HEK293T (cell line): Measurements from ENCODE around the gene COPS8.

Experiments used
- BHLHE40 ChIP-seq: fragments of 450-650 bp; IDR thresholded peaks from 2 replicates; pipeline ENCODE4 v1.6.1; 2016; ENCODE audit warnings: mild to moderate bottlenecking, moderate library complexity, borderline replicate concordance
- CTBP1 ChIP-seq: fragments of 450-650 bp; IDR thresholded peaks from 2 replicates; pipeline ENCODE4 v1.6.1; 2016; ENCODE audit warnings: borderline replicate concordance
- ELF4 ChIP-seq: fragments of 450-650 bp; IDR thresholded peaks from 2 replicates; pipeline ENCODE4 v1.6.1; 2017; ENCODE audit warnings: antibody characterized with exemption
- FOXA1 ChIP-seq: fragments of 450-650 bp; IDR thresholded peaks from 2 replicates; pipeline ENCODE4 v1.6.1; 2016; ENCODE audit warnings: mild to moderate bottlenecking
- FOXM1 ChIP-seq: fragments of 450-650 bp; IDR thresholded peaks from 2 replicates; pipeline ENCODE4 v1.6.1; 2017; ENCODE audit warnings: mild to moderate bottlenecking, borderline replicate concordance
- L3MBTL2 ChIP-seq: fragments of 450-650 bp; conservative IDR thresholded peaks from 2 replicates; pipeline ENCODE4 v1.6.1; 2016; ENCODE audit warnings: mild to moderate bottlenecking
- LEF1 ChIP-seq: fragments of 450-650 bp; IDR thresholded peaks from 2 replicates; pipeline ENCODE4 v1.6.1; 2017; ENCODE audit warnings: mild to moderate bottlenecking, borderline replicate concordance
- NFRKB ChIP-seq: fragments of 450-650 bp; IDR thresholded peaks from 2 replicates; pipeline ENCODE4 v1.6.1; 2016; ENCODE audit warnings: mild to moderate bottlenecking, moderate library complexity
- PKNOX1 ChIP-seq: fragments of 450-650 bp; IDR thresholded peaks from 2 replicates; pipeline ENCODE4 v1.6.1; 2016
- SP1 ChIP-seq: fragments of 450-650 bp; IDR thresholded peaks from 2 replicates; pipeline ENCODE4 v1.6.1; 2017
- SUZ12 ChIP-seq: fragments of 450-650 bp; IDR thresholded peaks from 2 replicates; pipeline ENCODE4 v1.6.1; 2016; ENCODE audit warnings: mild to moderate bottlenecking
- TARDBP ChIP-seq: fragments of 450-650 bp; IDR thresholded peaks from 2 replicates; pipeline ENCODE4 v1.6.1; 2016
- ZNF384 ChIP-seq: fragments of 450-650 bp; IDR thresholded peaks from 2 replicates; pipeline ENCODE4 v1.6.1; 2016

DNA sequence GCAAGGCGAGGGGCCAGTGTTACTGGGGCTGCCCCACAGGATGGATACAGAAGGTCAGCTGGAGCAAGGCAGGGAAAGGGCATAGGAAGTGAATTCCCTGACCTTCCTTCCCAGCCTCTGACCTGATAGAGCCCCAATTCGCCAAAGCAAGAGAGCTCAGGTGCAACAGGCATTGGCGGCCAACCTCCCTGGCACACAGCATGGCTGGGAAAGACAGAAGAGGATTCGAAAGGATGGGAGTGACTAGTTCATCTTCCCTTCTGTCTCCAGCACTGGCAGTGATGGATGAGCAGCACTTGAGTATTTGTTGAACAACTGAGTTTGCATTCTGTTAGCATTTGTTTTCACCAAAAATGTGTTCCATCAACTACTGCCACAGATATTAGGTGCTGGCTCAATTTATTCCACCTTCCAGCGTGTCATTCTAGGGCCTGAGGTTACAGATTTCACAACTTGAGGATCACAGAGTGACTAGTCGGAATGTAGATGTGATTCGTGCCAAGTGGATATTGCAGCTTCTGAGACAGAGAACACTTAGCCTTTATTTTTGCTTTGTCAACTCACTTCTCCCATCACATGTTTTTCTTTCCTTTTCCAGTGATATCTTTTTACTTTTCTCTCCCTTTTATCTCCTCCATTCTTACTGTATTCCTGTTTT is 6.2 kb downstream of the COPS8 start:
- TF ChIP-seq L3MBTL2: no peak
- no peak for TF ChIP-seq ZNF384
- no peak for TF ChIP-seq PKNOX1
- TF ChIP-seq BHLHE40: no peak
- no peak for TF ChIP-seq FOXA1
- TF ChIP-seq ELF4: no peak
- no peak for TF ChIP-seq TARDBP
- no peak for TF ChIP-seq SP1
- no peak for TF ChIP-seq FOXM1
- no peak for TF ChIP-seq SUZ12
- no peak for TF ChIP-seq NFRKB
- no peak for TF ChIP-seq CTBP1
- TF ChIP-seq LEF1: no peak
